NCI-H510A treated with DMSO at 0.1 percent for 48 hours (cell line): Measurements from ENCODE around the gene SPIRE1.

Experiments
- DNase-seq: peaks from one replicate; lab custom pipeline; 2025; lab: John Stamatoyannopoulos, UW

Gene SPIRE1

DNA sequence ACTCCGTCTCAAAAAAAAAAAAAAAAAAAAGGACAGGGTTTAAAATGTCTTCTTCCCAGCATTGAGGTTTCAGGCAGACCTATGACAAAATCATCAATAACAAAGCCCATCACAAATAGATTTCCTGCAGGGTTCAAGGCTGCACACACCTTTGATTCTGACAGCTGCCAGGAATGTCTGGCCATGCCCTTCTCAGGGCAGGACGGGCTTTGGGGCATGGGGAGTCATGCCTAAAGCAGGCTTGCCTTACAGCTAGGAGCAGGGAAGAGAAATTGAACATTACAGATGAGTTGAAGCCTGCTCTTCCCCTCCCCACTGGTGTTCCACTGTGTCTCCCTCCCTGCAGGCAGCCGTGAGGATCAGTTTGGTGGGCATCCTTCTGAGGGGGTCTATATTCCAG, 246.5 kb downstream of the SPIRE1 start:
- DNase-seq: no peak

DNA sequence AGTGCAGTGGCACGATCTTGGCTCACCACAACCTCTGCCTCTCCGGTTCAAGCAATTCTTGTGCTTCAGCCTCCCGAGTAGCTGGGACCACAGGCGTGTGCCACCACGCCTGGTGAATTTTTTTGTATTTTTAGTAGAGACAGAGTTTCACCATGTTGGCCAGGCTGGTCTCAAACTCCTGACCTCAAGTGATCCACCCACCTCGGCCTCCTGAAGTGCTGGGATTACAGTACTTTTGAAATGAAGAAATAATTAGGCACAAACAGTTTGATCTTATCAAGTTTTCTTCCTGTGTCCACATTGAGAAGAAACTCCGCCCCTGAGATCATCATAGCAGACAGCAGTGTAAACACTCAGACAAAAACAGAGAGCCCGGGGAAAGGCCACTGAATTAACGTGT, 247.2 kb downstream of the SPIRE1 start:
- DNase-seq: peak; percentile 12

DNA sequence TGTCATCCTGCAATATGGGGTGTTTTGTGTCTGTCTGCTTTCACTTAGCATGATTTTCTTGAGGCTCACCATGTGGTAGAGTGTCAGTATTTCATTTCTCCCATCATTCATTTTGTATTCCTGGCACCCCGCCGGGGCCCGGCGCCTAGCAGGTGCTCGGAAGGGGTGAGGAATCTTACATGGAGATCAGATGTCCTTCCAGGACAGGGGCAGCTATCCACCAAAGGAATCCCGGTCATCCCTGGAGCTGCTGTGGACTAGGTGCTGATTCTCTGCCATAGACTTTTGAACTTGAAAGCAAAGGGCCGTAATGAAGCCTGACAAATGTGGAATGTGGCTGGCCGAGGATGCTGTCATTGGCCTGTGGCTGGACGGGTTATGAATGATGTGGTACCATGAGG, 247.8 kb downstream of the SPIRE1 start:
- DNase-seq: no peak

DNA sequence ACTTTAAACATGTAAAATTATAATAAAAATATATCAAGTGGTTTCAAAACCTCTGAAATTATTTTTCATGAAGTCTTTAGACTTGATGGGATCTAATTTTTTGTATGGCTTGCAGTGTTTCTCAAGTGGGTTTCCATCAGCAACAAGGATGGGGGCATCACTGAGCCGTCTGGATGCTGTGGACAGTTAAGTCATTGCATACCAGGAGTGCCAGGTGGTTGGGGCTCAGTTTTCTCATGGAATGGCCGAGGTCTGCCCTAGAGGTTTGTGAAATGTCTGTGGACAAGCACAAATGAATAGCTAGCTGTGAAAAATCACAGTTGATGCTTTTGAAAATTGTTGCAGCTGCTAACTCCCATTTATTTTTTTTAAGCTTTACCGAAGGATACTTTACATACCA, 248.4 kb downstream of the SPIRE1 start:
- DNase-seq: peak; percentile 2

DNA sequence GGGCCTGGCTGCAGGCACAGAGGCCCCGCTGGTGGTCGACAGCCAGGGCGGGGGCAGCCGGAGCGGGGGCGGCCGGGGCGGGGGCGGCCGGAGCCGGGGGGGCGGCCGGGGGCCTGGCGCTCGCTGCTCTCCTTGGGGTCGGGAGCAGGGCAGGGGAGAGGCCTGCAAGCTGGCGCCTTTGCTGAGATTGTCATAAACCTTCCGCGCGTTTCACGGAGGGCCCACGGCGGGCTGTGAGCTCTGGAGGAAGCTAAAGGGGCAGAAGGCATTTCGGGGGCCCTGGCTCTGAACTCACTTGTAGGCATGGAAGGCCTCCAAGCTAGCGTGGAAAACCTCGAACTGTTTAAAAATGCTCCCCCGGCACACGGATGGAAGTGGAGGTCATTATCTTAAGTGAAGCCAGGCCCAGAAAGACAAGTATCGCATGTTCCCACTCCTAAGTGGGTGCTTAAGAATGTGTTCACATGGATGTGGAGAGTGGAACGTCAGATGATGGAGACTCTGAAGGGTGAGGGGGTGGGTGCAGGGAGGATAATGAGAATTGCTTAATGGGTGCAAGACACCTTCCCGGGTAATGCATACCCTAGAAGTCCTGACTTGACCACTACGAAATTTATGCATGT, 249.5 kb downstream of the SPIRE1 start:
- no peak for DNase-seq

DNA sequence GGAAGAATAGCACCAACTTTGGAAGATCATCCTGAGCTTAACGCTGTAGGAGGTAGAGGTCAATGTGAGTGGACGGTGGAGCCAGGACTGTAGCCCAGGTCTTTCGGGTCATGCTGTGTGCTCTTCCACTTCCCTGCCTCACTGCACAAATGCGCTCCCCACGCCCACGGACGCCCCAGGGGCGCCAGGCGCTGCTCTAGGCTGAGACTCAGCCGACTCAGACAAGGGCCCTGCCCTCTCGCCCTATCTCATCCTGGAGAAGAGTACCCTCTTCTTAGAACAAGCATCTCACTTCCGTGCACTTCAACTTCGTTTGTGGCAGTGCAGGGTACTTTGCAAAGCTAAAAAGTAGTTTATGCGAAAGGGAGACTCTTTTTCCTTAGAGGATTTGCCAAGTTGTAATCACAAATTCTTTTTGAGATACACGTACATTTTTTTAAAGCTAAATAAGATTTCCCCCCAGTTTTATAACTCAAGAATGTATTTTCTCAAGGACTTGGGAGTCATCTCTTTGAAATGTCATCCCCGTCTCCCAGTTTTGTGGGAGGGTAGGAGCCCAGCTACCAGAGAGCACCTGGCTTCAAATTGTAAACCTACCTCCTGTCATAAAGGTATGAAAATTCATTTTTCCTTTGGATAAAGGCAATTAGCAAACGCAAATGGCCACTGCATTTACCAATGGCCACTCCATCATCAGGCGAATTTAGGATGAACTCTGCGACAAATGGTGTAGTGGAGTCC, 251.4 kb downstream of the SPIRE1 start:
- no peak for DNase-seq

DNA sequence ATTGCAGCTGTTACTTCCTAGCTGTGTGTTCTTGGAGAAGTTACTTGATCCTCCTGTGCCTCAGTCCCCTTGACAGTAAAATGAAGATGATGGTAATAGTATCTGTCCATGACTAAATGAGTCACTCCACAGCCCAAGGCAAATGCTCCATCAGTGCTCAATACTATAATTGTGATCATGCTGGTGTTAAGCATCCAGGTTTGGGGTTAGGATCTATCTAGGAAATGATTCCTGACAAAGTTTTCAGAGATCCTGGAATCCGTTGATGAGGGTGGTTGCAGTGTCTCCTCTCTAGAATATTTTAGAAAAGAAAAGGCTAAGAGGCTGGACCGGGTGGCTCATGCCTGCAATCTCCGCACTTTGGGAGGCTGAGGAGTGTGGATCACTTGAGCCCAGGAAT, 252.8 kb downstream of the SPIRE1 start:
- no peak for DNase-seq

DNA sequence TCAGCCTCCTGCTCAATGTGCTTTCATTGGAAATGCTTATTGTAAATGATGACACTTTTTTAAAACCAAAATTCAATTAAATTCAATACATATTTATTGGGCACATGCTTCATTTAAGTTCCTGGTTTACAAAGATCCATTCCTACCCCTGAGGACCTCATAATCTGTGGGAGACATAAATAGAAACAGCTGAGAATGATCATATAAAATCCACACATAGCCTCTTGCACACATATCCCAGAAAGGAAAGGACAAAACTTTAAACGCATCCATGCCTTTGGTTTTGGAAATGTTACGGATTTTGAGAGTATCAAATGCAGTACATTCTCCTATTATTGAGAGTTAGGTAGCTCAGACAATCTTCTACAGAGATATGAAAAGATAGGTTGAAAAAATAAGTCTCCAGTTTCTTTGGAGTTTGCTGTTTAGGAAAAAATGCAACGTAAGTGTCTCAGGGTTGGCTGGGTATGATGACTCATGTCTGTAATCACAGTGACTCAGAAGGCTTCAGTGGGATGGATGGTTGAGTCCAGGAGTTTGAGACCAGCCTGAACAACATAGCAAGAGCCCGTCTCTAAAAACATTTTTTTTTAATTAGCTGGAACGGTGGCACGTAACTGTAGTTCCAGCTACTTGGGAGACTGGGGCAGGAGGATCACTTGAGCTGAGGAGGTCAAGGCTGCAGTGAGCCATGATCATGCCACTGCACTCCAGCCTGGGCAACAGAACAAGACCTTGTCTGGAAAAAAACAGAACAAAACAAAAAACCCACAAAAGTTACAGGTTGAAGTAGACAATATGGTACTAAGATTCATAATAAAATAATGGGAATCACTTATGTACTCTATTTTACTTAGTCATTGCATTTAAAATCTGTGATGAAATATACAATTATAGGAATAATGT, 254.1 kb downstream of the SPIRE1 start:
- no peak for DNase-seq

DNA sequence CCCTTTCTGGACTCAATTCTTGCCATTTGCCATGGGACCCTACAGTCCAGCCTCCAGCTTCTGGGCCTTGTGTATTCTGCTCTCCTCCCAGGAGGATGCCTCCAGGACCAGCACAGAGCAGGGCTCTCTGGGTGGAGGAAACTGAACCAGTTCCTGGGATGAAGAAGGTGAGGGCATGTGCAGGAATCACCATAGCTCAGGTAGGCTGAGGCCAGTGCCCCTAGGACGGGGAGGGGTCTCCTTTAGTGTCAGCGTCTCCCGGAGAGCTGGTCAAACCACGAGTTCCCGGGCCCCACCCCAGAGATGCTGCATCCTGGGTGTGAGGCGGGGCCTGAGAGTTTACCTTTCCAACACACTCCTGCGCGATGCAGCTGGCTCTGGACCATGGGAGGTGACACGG, 256.0 kb downstream of the SPIRE1 start:
- DNase-seq: no peak

DNA sequence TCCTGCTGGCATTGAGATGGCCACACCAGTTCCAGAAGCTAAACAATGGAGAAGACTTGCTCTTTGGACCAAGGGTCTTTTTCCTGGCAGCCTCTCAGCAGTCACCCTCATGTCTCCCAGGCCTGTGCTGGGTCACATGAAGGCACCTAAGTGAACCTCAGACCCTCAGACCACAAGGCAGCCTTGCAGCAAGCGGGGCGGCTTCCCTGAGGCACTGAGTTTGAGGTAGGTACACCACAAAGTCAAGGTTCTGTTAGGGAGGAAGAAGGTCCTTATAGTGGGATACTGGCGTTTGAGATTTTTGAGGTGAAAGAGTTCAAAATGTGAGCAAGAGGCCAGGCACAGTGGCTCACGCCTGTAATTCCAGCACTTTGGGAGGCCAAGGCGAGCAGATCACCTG, 258.7 kb downstream of the SPIRE1 start:
- DNase-seq: no peak

DNA sequence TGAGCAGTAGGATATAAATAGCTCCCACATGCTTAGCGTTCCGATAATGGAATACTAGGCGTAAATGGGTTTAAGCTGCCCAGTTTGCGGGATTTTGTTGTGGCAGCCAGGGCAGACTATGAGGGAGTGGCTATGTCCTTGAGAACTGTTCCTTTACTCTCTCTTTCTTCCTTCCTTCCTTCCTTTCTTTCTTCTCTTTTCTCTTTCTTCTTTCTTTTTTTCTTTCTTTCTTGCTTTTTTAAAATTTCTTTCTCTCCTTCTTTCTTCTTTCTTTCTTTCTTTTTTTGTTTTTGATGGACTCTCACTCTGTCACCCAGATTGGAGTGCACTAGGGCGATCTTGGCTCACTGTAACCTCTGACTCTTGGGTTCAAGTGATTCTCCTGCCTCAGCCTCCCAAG, 259.3 kb downstream of the SPIRE1 start:
- DNase-seq: no peak

DNA sequence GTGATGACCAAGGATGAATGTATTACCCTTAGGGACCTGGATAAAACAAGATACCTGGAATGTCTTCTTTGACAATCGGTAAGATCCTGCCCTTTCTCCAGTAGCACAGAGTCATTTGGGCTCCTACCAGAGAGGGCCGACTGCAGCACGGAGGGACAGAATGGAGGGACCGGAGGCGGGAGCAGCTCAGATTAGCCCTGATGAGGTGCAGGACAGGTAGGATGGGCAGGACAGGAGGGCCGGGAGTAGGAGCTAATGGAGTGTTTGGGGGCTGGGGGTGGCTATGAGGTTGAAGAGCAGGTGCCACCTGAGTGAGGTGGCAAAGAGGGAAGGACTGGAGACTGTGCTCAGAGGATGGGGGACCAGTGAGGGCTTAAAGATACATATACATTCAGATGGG, 260.1 kb downstream of the SPIRE1 start:
- DNase-seq: no peak

DNA sequence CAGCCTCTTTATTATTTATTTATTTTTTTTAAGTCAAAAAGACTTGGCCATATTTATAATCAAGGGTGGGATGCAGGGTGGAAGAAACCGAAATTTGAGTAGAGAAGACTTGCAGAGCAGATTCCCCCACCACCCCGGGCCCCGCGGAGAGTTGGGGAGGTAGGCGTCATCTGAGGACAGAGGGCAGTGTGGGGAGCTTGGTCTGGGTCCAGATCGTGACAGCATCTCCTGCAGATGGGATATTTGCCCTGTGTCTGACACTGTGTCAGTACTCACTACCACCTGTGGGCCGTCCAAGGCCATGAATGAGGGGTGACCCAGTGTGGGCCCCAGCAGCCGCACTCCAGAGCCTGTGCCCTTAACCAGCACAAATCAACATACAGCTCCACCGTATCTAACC, 260.7 kb downstream of the SPIRE1 start:
- no peak for DNase-seq
